ENCODE results near the gene PLCB1.

The PLCB1 gene

GRCh38 chr20:8242066-8242465 lies 110.0 kb downstream of the PLCB1 start:
- in situ Hi-C loops (cut with MboI; ENCODE audit: low sequenced_read_pairs) = no loop called here

GRCh38 chr20:8242827-8243724 lies 111.0 kb downstream of the PLCB1 start:
- in situ Hi-C loops (cut with MboI; ENCODE audit: low sequenced_read_pairs) = no loop called here

GRCh38 chr20:8244637-8245036 lies 112.6 kb downstream of the PLCB1 start:
- in situ Hi-C loops (cut with MboI; ENCODE audit: low sequenced_read_pairs) = no loop called here

- in situ Hi-C loops (cut with MboI; ENCODE audit: low sequenced_read_pairs) = no loop called here
These were observed 114.1 kb downstream of the PLCB1 start for GRCh38 chr20:8246153-8246552.

- in situ Hi-C loops (cut with MboI; ENCODE audit: low sequenced_read_pairs) = no loop called here
These were observed 114.7 kb downstream of the PLCB1 start for GRCh38 chr20:8246716-8247115.

DNA sequence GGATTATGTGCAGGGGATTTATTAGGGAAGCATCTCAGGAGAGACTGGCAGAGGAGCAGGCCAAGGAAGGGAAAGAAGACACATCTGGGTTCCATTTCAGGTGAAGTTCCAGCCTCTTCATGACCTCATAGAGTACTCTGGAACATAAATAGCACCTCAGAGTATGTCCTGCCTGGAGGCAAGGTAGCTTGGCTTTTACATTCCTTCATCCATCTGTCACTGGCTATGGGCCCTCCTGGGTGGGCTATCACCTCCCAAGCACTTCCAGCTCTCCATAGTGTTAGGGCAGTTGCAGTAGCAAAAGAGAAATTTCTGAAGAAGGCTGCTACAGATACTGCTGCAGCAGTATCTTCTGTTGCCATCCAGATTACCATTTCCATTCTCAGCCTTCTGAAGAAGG lies 116.0 kb downstream of the PLCB1 start:
- in situ Hi-C loops (cut with MboI; ENCODE audit: low sequenced_read_pairs) = no loop called here

DNA sequence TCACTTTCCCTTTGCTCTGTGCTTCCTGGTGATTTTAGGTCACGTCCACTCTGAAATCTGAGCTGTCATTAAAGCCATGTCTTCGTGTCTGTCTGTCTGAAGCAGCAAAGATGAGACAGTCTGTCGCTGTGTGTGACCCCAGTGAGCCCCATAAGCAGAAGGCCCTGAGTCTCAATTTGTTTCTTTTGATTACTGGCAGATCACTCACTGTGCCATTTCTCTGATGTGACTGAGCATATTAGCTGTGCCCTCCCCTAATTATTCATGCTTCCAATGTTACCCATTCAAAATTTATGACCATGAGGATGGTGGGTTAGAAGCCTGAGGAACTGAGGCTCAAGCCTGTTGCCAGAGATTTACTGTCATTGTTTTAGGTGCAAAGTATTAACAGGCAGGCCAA lies 117.6 kb downstream of the PLCB1 start:
- in situ Hi-C loops (cut with MboI; ENCODE audit: low sequenced_read_pairs) = no loop called here

GRCh38 chr20:8250539-8251200 lies 118.6 kb downstream of the PLCB1 start:
- in situ Hi-C loops (cut with MboI; ENCODE audit: low sequenced_read_pairs) = no loop called here

DNA sequence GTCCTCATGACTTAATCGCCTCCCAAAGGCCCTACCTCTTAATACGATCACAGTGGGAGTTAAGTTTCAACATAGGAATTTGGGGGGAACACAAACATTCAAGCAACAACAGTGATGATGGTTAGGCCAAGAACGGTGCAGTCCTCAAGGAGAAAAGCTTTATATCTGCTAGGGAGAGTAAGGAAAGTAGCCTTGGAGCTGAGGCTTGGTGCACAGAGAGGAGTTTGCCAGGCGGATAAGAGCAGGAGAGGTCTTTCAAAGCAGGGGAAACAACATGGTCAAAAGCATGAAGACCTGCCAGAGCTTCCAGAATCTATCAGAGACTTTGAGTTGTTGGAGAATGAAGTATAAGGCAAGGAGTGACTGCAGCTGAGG lies 119.1 kb downstream of the PLCB1 start:
- in situ Hi-C loops (cut with MboI; ENCODE audit: low sequenced_read_pairs) = no loop called here

- in situ Hi-C loops (cut with MboI; ENCODE audit: low sequenced_read_pairs) = no loop called here
These were observed 123.0 kb downstream of the PLCB1 start for GRCh38 chr20:8254911-8255582.

DNA sequence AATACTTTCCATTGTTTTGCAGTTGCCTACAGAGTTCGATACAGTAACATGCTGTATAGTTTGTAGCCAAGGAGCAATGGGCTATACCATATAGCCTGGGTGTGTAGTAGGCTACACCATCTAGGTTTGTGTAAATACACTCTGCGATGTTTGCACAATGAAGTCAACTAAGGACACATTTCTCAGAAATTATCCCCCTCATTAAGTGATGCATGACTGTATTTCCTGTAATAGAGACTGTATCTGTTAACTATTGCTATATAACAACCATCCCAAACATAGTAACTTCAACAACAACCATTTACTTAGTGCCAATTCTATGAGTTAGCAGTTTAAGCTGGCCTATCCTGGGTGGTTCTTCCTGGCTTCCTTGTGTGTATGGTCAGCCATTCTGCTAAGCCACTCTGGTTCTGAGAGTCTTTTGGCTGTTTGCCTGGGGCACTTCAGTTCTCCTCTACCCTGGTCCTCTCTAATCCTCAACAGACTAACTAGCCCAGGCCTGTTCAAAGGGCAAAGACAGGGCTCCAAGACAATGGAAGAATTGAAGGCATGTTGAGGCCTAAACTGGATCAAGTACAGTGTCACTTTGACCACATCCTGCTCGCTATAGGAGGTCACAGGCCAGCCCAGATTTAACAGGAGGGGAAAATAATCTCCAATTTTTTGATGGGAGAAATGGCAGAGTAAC lies 124.0 kb downstream of the PLCB1 start:
- in situ Hi-C loops (cut with MboI; ENCODE audit: low sequenced_read_pairs) = no loop called here

DNA sequence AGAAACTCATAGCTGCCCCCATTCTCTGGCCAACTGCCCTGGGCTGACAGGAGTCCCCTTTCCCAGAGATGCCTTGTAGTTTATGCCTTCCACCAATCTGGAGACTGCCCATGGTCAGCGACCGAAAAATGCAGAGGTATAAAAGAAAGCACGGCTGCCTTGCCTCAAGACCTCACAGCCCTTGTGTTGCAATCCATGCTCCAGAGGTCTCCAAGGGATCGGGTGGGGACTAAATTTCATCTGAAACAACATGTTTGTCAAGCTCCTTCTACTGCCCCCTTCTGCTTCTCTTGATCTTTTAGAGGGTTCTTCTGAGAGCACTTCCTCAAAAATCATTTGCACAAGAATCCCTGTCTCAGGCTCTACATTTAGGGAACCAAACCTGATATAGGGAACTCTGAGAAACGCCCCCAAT lies 128.8 kb downstream of the PLCB1 start:
- in situ Hi-C loops (cut with MboI; ENCODE audit: low sequenced_read_pairs) = no loop called here

- in situ Hi-C loops (cut with MboI; ENCODE audit: low sequenced_read_pairs) = no loop called here
These were observed 130.7 kb downstream of the PLCB1 start for GRCh38 chr20:8262721-8263120.

GRCh38 chr20:8265588-8265987 lies 133.5 kb downstream of the PLCB1 start:
- in situ Hi-C loops (cut with MboI; ENCODE audit: low sequenced_read_pairs) = no loop called here

DNA sequence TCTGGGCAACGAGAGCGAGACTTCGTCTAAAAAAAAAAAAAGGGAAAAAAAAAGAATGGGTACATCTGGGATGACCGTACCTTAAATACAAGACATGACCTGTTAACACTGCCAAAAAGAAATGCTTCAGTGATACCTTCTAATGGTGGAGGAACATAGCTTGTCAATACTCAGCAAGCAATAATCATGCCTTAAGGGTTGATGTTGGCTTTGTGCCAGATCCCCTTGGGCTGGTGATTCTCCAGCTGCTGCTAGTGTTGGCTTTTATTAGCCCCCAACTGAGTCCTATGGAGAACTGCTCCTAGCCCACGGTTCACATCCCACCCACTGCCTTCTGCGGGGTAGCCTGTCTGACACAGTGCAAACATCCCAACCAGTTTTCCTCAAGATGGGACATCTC lies 134.9 kb downstream of the PLCB1 start:
- in situ Hi-C loops (cut with MboI; ENCODE audit: low sequenced_read_pairs) = no loop called here

GRCh38 chr20:8271727-8272126 lies 139.7 kb downstream of the PLCB1 start:
- in situ Hi-C loops (cut with MboI; ENCODE audit: low sequenced_read_pairs) = no loop called here

DNA sequence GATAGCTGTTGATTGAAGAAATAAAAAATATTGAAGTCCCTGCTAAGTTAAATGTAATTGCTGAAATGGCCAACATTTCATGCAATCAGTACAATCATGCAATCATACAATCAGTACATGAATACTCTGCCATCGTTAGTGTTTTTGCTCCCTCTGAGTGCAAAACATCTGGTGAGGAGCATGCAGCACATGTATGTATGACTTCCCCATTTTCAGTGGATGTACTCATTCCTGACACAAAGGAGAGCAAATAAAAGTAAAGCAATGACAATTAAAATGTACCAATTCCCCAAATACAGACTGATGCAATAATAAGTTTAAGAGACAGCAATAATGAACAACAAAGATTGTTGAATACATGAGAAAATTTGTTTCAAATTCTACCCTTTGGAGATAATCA lies 140.7 kb downstream of the PLCB1 start:
- in situ Hi-C loops (cut with MboI; ENCODE audit: low sequenced_read_pairs) = no loop called here

GRCh38 chr20:8284902-8285301 lies 152.8 kb downstream of the PLCB1 start:
- in situ Hi-C loops (cut with MboI; ENCODE audit: low sequenced_read_pairs) = no loop called here

- in situ Hi-C loops (cut with MboI; ENCODE audit: low sequenced_read_pairs) = no loop called here
These were observed 155.3 kb downstream of the PLCB1 start for GRCh38 chr20:8287340-8287739.

DNA sequence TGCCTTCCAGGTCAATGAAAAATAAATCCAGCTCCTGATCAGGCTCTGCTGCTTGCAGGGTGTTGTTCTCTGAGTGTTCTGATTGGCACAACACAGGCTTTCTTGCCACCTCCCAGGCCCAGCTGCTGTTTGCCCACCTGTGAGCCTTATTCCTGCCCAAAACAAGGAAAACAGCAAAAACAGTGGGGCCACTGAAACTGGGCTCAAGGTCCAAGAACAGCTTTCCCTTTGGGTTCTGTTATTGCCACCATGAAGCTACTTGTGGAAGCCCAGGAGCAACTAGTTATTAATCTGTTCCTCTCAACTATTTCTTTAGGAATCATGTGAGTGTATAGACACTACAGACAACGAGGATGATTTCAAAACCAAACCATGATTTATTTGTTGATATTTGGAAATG lies 159.1 kb downstream of the PLCB1 start:
- in situ Hi-C loops (cut with MboI; ENCODE audit: low sequenced_read_pairs) = no loop called here

DNA sequence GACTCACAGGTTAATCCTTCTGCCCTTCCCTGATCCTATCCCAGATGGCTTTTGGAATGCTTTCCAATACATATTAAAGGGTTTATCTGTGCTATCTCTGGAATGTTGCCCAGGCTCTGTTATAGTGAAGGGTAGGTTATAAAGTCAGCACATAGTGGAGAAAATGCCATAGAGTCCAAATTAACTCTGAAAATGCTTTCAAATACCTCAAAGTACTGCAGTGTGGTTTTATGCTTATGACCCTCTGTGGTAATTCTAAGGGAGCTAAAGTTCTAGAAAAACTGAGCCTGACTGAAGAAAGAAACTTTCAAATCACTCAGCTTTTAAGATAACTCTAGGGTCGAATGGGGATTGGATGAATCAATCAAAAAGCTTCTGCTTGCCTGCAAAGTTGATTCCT lies 159.8 kb downstream of the PLCB1 start:
- in situ Hi-C loops (cut with MboI; ENCODE audit: low sequenced_read_pairs) = no loop called here
